HepG2 (cell line): ENCODE results near the gene CIBAR2. TPM values are rescaled to one million over a fixed set of nuclear protein-coding genes. Genes with fewer than 3 reads are reported as not detected.

Experiments used
- FLYWCH1 ChIP-seq: sonication (generic); formaldehyde crosslinking; IDR thresholded peaks from 2 replicates; pipeline ENCODE4 v1.8.1; 2023; ENCODE audit warnings: mild to moderate bottlenecking, missing genetic modification reagents
- FOSL1 ChIP-seq: sonication (generic); formaldehyde crosslinking; IDR thresholded peaks from 2 replicates; pipeline ENCODE4 v1.9.0; 2021; ENCODE audit warnings: missing genetic modification reagents, borderline replicate concordance
- GTF2F1 ChIP-seq: fragments of 150-350 bp; IDR thresholded peaks from 2 replicates; pipeline ENCODE4 v1.6.1; 2014; ENCODE audit warnings: low read length
- HDAC1 ChIP-seq: sonication (generic); formaldehyde crosslinking; IDR thresholded peaks from 2 replicates; pipeline ENCODE4 v1.5.1; 2020; ENCODE audit warnings: mild to moderate bottlenecking, missing genetic modification reagents
- NAIF1 ChIP-seq: sonication (generic); formaldehyde crosslinking; IDR thresholded peaks from 2 replicates; pipeline ENCODE4 v1.5.0; 2020; ENCODE audit warnings: mild to moderate bottlenecking, missing genetic modification reagents, borderline replicate concordance
- PATZ1 ChIP-seq: sonication (generic); formaldehyde crosslinking; IDR thresholded peaks from 2 replicates; pipeline ENCODE4 v1.4.0; 2020; ENCODE audit warnings: missing genetic modification reagents
- PHF21A ChIP-seq: sonication (generic); formaldehyde crosslinking; IDR thresholded peaks from 2 replicates; pipeline ENCODE4 v1.5.0; 2020; ENCODE audit warnings: mild to moderate bottlenecking, missing genetic modification reagents
- RARA ChIP-seq: IDR thresholded peaks from 2 replicates; pipeline ENCODE4 v1.6.1; 2016; ENCODE audit warnings: missing genetic modification reagents, missing compliant biosample characterization
- RELA ChIP-seq: sonication (generic); formaldehyde crosslinking; IDR thresholded peaks from 2 replicates; pipeline ENCODE4 v1.4.0; 2020; ENCODE audit warnings: missing genetic modification reagents
- RXRA ChIP-seq: sonication (generic); formaldehyde crosslinking; IDR thresholded peaks from 2 replicates; pipeline ENCODE4 v1.5.1; 2020; ENCODE audit warnings: missing genetic modification reagents
- SNAI1 ChIP-seq: sonication (generic); formaldehyde crosslinking; IDR thresholded peaks from 2 replicates; pipeline ENCODE4 v1.5.0; 2020; ENCODE audit warnings: mild to moderate bottlenecking, missing genetic modification reagents, borderline replicate concordance
- TFDP2 ChIP-seq: sonication (generic); formaldehyde crosslinking; IDR thresholded peaks from 2 replicates; pipeline ENCODE4 v1.4.0; 2020; ENCODE audit warnings: missing genetic modification reagents
- ZNF34 ChIP-seq: sonication (generic); formaldehyde crosslinking; IDR thresholded peaks from 2 replicates; pipeline ENCODE4 v1.4.0; 2020; ENCODE audit warnings: mild to moderate bottlenecking, missing genetic modification reagents, borderline replicate concordance
- ZNF572 ChIP-seq: sonication (generic); formaldehyde crosslinking; IDR thresholded peaks from 2 replicates; pipeline ENCODE4 v1.5.1; 2020; ENCODE audit warnings: mild to moderate bottlenecking, missing genetic modification reagents
- ZNF605 ChIP-seq: sonication (generic); formaldehyde crosslinking; IDR thresholded peaks from 2 replicates; pipeline ENCODE4 v1.8.0; 2022; ENCODE audit warnings: mild to moderate bottlenecking, missing genetic modification reagents
- ZNF607 ChIP-seq: sonication (generic); formaldehyde crosslinking; IDR thresholded peaks from 2 replicates; pipeline ENCODE4 v1.5.1; 2020; ENCODE audit warnings: missing genetic modification reagents, mild to moderate bottlenecking, borderline replicate concordance
- ZNF768 ChIP-seq: sonication (generic); formaldehyde crosslinking; IDR thresholded peaks from 2 replicates; pipeline ENCODE4 v1.4.0; 2020; ENCODE audit warnings: missing genetic modification reagents
- ZNF83 ChIP-seq: sonication (generic); formaldehyde crosslinking; IDR thresholded peaks from 2 replicates; pipeline ENCODE4 v1.4.0; 2020; ENCODE audit warnings: missing genetic modification reagents, mild to moderate bottlenecking, borderline replicate concordance
- ZSCAN9 ChIP-seq: IDR thresholded peaks from 2 replicates; pipeline ENCODE4 v1.6.1; 2016; ENCODE audit warnings: borderline replicate concordance
- polyA plus RNA-seq, 8 experiments: library from polyadenylated mRNA; depleted of rRNA in 3 of 8; stranded (reverse) in 7 of 8; unstranded in 1 of 8; fragments of >200 nt; fragmentation: Illumina TruSeq in 4 of 8; extraction: Trizol in 4 of 8; gene quantifications; 2 replicates each; pipeline versions ENCODE4 v1.2.1 to v1.2.3, GENCODE V29; 2011 to 2016; ENCODE audit warnings: low read depth in 4 of 8, missing spikeins in 1 of 8, mixed read lengths in 1 of 8; ENCODE audit not compliant: insufficient read depth in 1 of 8
- total RNA-seq, 5 experiments: library from RNA; depleted of rRNA; stranded (reverse); fragments of >200 nt; fragmentation: Illumina TruSeq; extraction: Trizol; gene quantifications; 2 replicates each; pipeline ENCODE4 v1.2.3, GENCODE V29; 2016; ENCODE audit warnings: low read depth in 1 of 5

Gene CIBAR2
- total and polyA plus RNA-seq, 2 of the 13 experiments (the other 11 are each of a cell fraction or from before 2014, with no cell fraction given) = not detected

- TF ChIP-seq PATZ1 (CRISPR knock-in tag) (no peak), FLYWCH1 (CRISPR knock-in tag) (no peak), HDAC1 (CRISPR knock-in tag) (0 out of 2 replicates have a peak, but pooled peaks have one; percentile 8), RXRA (peak; percentile 22; the same call in 1 of the 2 replicates), ZNF572 (CRISPR knock-in tag) (0 out of 2 replicates have a peak, but pooled peaks have one; percentile 23), GTF2F1 (no peak), RELA (CRISPR knock-in tag) (no peak), ZSCAN9 (CRISPR knock-in tag) (no peak), FOSL1 (CRISPR knock-in tag) (no peak), NAIF1 (CRISPR knock-in tag) (no peak), PHF21A (CRISPR knock-in tag) (no peak), ZNF605 (no peak), ZNF83 (CRISPR knock-in tag) (no peak), TFDP2 (CRISPR knock-in tag) (no peak), ZNF34 (CRISPR knock-in tag) (no peak), RARA (CRISPR knock-in tag) (peak; percentile 56), SNAI1 (no peak), ZNF768 (peak; percentile 27), ZNF607 (CRISPR knock-in tag) (0 out of 2 replicates have a peak, but pooled peaks have one; percentile 50)
These were observed 16.0 kb upstream of the CIBAR2 start (continued) for GRCh38 chr16:85128079-85128837.
